ENCODE data around the gene TULP4.
"Not testable (repeated sequence)": the region's sequence is repeated elsewhere in the genome, so short reads cannot be mapped to it uniquely, and the experiment has no call there.

The TULP4 gene

GRCh38 chr6:158397578-158397977 lies 85.3 kb downstream of the TULP4 start:
- DNase-seq, result no peak

DNA sequence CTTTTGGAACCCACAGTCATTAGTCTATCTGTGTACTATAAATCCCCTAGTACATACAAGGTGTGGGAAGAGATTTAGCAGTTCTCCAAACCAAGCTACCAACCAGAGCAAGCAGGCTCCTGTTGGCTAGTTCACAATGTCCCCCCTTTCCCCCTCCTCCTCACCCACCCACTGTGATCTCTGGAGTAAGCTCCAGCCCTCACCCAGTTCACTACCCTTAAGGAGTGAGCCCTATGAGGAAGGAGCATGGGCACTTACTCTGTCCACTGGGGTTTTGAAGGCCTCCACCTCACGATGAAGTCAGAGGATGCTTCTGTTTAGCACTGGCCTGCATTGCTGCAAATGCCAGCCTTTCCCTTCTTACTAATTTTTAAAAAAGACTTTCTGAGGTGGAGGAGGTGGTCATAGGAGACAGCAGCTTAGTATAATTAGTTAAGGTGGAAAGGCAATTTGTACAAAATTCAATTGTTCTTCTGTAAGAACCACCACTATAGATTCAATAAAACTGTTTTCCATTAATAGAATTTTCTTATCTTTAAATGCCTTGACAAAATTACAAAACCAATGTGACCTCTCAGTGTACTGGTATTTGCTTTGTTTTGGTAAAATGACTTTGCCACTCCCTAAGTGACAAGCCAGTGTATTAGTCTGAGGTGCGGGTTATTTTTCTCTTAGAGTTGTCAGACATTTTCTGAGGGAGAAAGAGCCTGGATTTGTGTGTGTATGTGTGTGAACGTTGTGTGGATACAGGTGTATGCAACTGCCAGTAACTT lies 86.2 kb downstream of the TULP4 start:
- no peak for DNase-seq

DNA sequence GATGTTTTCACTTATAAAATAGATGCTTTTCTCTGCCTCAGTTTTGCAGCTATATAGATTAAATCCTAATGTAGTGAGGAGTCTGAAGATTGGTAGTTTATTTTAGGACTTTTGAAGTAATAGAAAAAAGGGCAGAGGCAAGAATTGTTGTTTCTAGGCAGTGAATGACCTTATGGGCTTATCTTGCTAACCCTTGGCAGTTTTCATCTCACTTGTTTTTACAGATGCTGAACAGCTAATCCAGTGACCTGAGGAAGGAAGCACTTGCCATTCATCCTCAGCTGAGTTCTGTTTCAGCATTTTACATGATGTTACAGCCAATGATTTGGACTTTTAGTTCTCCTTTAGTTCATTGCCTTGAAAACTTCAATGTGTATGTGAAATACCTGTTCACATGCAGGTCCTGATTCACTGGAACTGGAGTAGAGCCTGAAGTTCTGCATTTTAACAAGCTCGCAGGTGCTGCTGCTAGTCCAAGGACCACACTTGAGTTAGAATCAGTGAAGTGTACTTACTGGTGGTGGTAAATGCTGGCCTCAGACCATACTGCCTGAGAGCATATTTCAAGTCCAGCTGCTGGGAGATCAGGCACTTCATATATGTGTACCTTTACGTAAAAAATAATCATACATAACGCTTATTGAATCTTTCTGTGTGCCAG lies 86.9 kb downstream of the TULP4 start:
- no peak for DNase-seq

DNA sequence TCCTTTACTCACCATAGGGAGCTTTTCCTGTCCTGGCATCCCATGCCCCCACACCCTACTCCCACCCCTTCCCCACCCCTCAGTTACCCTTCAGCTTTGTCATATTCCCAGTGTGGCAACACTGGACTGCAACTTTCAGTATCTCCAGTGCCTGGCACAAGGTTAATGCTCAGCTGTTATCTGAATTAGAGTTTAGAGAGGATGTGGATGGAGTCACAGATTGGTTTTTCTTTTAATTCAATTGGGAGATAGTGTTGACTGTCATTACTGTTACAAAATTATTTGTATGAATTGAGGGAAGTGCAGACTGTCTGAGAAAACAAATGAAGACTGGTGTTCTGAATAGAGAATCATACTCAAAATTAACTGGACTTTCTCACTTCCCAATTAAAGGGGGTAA lies 89.9 kb downstream of the TULP4 start:
- no peak for DNase-seq

DNA sequence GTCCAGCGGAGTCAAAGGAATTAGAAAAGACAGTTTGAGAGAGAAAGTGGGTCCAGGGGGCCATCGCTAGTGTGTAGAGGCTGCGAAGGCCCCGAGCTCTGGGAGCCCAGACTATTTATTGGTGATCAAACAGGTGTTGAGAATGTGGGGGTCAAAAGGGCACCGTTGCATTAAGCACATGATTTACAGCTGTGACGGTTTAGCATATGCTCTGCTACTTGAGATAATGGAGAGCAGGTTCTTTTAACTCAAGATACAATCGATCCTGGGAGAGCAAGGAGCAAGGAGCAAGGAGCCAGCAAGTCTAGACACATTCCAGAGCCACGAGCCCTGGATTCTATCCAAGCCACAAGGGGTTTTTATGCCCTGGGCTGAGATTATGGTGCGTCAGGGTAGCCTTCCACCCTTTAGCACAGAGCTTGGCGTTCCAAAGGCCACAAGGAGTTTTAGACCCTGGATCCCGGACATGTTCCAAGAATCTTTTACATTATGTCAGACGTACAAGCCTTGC lies 93.1 kb downstream of the TULP4 start:
- not testable (repeated sequence) for DNase-seq

- no peak for DNase-seq
Observed at GRCh38 chr6:158405933-158406332, 93.7 kb downstream of the TULP4 start.

GRCh38 chr6:158406736-158407135 lies 94.5 kb downstream of the TULP4 start:
- DNase-seq, result no peak

- no peak for DNase-seq
Observed at GRCh38 chr6:158408013-158408412, 95.7 kb downstream of the TULP4 start.

DNA sequence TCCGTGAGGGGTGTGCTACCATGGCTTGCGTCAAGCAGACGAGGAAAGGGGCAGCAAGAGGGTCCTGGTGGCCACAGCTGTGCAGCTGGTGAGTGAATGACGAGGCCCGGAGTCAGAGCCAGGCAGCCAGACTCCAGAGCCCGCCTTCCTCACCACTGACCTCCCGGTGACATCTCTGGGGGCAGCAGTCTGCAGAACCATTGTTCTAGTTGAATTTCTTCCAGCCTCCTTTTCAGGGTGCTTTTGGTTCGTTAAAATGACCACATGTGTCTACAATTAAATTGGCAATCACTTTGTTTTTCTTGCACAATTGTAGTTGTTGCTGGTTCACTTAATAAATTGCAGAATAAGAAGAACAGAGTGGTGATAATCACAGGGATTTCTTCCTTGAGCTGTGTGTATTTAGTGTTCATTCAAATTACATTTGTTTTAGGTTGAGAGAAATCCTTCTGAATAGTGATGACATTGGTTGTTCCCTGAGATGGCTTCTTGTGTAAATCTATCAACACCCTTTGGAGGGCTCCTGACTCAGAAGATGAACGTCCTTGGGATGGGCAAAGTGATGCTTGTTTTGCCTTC lies 96.4 kb downstream of the TULP4 start:
- no peak for DNase-seq

- DNase-seq, result no peak
Observed at GRCh38 chr6:158409451-158409850, 97.2 kb downstream of the TULP4 start.

- DNase-seq, result no peak
Observed at GRCh38 chr6:158410784-158411183, 98.5 kb downstream of the TULP4 start.

DNA sequence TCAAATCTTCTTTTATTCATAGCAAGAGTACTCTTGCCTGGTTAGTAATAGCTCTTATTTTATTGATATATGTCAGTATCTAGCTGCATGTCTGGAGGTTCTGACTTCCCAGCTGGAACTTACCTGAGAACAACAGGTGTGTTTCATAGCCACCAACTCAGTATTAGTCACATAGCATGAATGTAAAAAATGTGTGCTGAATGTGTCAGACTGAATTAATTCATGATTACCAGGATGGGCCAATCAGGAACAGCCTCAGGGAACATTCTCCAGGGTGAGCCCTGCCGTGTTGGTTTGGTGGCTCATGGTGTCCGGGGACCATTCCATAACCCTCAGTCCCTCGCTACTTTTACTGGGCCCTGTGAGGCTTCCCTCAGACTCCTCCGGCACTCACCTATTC lies 99.7 kb downstream of the TULP4 start:
- no peak for DNase-seq

DNA sequence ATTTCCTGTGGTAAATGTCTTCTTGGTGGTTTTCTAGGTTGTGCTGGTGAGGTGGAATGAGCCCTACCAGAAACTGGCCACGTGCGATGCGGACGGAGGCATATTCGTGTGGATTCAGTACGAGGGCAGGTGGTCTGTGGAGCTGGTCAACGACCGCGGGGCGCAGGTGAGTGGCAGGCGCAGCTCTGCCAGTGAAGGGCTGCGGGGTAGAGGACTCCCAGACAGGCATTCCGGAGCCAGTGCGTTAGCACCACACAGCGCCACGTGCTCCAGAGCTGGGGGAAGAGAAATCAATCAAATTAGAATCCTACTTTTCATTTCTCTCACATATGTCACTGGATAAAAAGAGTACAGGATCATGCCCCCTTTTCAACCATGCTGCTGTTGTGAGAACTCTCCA lies 100.8 kb downstream of the TULP4 start:
- no peak for DNase-seq

- DNase-seq, result no peak
Observed at GRCh38 chr6:158413814-158414565, 101.7 kb downstream of the TULP4 start.

DNA sequence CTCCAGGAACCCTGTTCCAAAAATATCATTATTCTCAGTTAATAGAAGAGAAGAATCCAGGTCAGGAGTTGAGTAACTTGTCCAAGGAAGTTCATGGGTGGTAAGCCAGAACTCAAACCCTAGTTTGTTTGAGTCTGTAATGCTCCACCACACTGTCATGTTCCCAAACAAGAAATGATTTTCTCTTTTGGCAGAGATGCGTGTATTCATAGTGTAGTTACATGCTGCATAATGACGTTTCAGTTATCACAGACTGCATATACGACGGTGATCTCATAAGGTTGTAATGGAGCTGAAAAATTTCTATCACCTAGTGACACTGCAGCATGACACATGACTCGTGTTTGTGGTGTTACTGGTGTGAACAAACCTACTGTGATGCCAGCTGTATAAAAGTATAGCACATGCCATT lies 102.6 kb downstream of the TULP4 start:
- no peak for DNase-seq

GRCh38 chr6:158415666-158416065 lies 103.4 kb downstream of the TULP4 start:
- DNase-seq, result no peak

DNA sequence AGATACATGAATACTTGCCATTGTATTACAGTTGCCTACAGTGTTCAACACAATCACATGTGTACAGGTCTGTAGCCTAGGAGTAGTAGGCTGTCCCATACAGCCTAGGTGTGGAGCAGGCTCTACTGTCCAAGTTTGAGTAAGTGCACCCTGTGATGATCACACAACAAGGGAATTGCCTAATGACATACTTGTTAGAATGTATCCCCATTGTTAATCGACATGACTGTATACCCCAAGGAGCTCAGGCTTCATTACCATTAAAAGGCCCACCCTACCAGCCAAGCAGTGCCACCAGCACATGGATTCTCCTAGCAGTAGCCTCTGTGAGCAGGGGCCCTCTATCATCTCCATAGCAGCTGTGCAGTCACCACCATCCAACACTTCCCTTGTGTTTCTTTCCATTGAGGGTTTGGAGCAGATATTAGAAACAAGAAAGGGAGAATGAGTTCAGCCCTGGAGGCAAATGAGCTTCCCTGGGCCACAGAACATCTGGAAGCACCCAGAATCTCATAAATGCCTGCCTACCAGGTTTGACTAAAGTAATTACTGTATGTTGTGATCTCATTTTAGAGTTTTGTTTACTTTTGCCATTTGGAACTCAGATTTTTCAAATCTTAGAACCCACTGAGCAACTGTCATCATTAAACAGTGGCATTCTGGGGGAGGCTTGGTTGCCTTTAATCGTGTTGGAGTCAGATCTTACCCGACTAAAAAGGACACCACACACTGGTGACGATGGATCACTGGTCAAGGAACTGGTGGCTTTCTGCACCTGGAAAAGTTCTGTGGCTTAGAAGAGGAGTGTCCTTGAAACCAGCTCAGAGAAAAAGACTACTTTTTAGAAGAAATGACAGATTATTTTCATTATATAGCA lies 104.9 kb downstream of the TULP4 start:
- DNase-seq, result no peak

- DNase-seq, result no peak
Observed at GRCh38 chr6:158417760-158418098, 105.5 kb downstream of the TULP4 start.

GRCh38 chr6:158418501-158418900 lies 106.2 kb downstream of the TULP4 start:
- no peak for DNase-seq

GRCh38 chr6:158419339-158419909 lies 107.2 kb downstream of the TULP4 start:
- no peak for DNase-seq

GRCh38 chr6:158421381-158421780 lies 109.1 kb downstream of the TULP4 start:
- no peak for DNase-seq

DNA sequence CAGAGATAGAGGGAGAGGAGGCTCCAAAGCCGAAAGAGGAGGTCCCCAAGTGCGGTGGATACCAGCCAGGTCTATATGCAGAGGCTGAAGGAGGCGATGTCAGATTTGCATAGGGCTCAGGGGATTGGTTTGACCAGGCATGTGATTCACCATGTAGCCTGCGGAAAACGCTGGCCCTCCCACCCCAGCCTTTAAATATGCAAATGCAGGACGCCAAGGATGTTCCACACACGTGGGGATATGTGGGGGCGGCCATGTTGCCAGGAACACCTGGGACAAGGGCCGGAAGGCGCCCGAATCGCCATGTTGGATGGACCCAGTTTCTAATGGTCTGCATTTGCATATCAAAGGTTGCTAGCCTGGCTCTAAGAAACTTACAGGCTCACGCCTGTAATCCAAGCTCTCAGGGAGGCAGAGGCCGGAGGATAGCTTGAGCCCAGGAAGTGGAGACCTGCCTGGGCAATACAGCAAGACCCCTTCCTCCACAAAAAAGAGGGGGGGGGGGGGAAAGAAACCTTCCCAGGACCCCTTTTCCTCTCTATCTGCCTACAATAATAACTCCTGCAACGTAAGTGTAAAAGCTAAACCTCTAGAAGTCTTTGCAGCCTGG lies 110.5 kb downstream of the TULP4 start:
- DNase-seq, result no peak
